T-helper 17 cell (primary cell): ENCODE results near the gene ZSWIM5. TPM values are rescaled to one million over a fixed set of nuclear protein-coding genes. Genes with fewer than 3 reads are reported as not detected.
A peak's percentile ranks its signal among the peaks of the same experiment; 100 is the strongest.
"Not testable (repeated sequence)": the region's sequence is repeated elsewhere in the genome, so short reads cannot be mapped to it uniquely, and the experiment has no call there.

Source experiments
- ATAC-seq: fragments of 150-1000 bp; cut with Tn5 transposase; 2 replicates; pipeline ENCODE4 v1.10.0; 2021; ENCODE audit warnings: mild to moderate bottlenecking, moderate library complexity
- DNase-seq, 3 donors: peaks; one replicate each; pipeline versions ENCODE4 v3.0.0 to v3.0.0-alpha.2; 2020 to 2021
- H3K9me3 ChIP-seq: one replicate; pipeline ENCODE4 v1.7.0; 2013; ENCODE audit warnings: low read length, mild to moderate bottlenecking; ENCODE audit not compliant: control insufficient read depth, poor library complexity, severe bottlenecking
- H3K27ac Mint-ChIP-seq: one replicate; pipeline ENCODE4 v1.8.0; 2022; ENCODE audit warnings: mild to moderate bottlenecking, moderate library complexity, mixed read lengths
- H3K27me3 Mint-ChIP-seq: one replicate; pipeline ENCODE4 v1.8.0; 2022; ENCODE audit warnings: mixed read lengths
- H3K36me3 Mint-ChIP-seq: one replicate; pipeline ENCODE4 v1.8.0; 2022; ENCODE audit warnings: low read depth, mixed read lengths
- H3K4me1 Mint-ChIP-seq: one replicate; pipeline ENCODE4 v1.8.0; 2022; ENCODE audit warnings: mild to moderate bottlenecking, mixed read lengths
- H3K4me3 Mint-ChIP-seq: one replicate; pipeline ENCODE4 v1.8.0; 2022; ENCODE audit warnings: mild to moderate bottlenecking, moderate library complexity, mixed read lengths
- total RNA-seq, 4 donors: library from RNA in 2 of 4; stranded (reverse) in 2 of 4; gene quantifications; one replicate each; pipeline ENCODE4 v1.2.3 and lab custom pipeline; 2022 to 2026

ZSWIM5 gene
- total RNA-seq, 2 donors from 2014 or later, result 1.6 to 2.1 TPM

- no peak for ATAC-seq
- no peaks in the 10 kb centered on the region for H3K9me3 ChIP-seq
- no peak overlapping the region for H3K27ac Mint-ChIP-seq
- no peaks in the 10 kb centered on the region for H3K27me3 Mint-ChIP-seq
- H3K36me3 Mint-ChIP-seq, result peaks cover 2% of the 10 kb centered on the region
- H3K4me1 Mint-ChIP-seq, result no peaks in the 10 kb centered on the region
- no peak overlapping the region for H3K4me3 Mint-ChIP-seq
- DNase-seq, result no peak
Measured at GRCh38 chr1:45152126-45152525, 54.3 kb downstream of the ZSWIM5 start.

- DNase-seq (no peak), ATAC-seq (no peak)
- H3K9me3 ChIP-seq, result no peaks in the 10 kb centered on the region
- Mint-ChIP-seq H3K4me3 (no peak overlapping the region), H3K36me3 (peaks cover 2% of the 10 kb centered on the region), H3K27me3 (no peaks in the 10 kb centered on the region), H3K4me1 (peaks cover 7% of the 10 kb centered on the region), H3K27ac (no peak overlapping the region)
Measured at GRCh38 chr1:45148209-45148825, 58.1 kb downstream of the ZSWIM5 start.

GRCh38 chr1:45146833-45147232 lies 59.6 kb downstream of the ZSWIM5 start:
- H3K9me3 ChIP-seq, result no peaks in the 10 kb centered on the region
- ATAC-seq (no peak), DNase-seq (no peak)
- Mint-ChIP-seq H3K27ac (no peak overlapping the region), H3K36me3 (peaks cover 2% of the 10 kb centered on the region), H3K27me3 (no peaks in the 10 kb centered on the region), H3K4me3 (no peak overlapping the region), H3K4me1 (peaks cover 7% of the 10 kb centered on the region)

- peaks cover 7% of the 10 kb centered on the region for H3K27me3 Mint-ChIP-seq
- H3K4me1 Mint-ChIP-seq, result peaks cover 8% of the 10 kb centered on the region
- no peaks in the 10 kb centered on the region for H3K9me3 ChIP-seq
- H3K27ac Mint-ChIP-seq, result no peak overlapping the region
- ATAC-seq (no peak), DNase-seq (no peak)
- H3K4me3 Mint-ChIP-seq, result no peak overlapping the region
- no peaks in the 10 kb centered on the region for H3K36me3 Mint-ChIP-seq
Measured at GRCh38 chr1:45141247-45142003, 65.0 kb downstream of the ZSWIM5 start.

GRCh38 chr1:45136984-45137383 lies 69.4 kb downstream of the ZSWIM5 start:
- ATAC-seq (no peak), DNase-seq (no peak)
- H3K36me3 Mint-ChIP-seq, result no peaks in the 10 kb centered on the region
- no peak overlapping the region for H3K27ac Mint-ChIP-seq
- peaks cover 7% of the 10 kb centered on the region for H3K27me3 Mint-ChIP-seq
- no peaks in the 10 kb centered on the region for H3K9me3 ChIP-seq
- H3K4me3 Mint-ChIP-seq, result no peak overlapping the region
- peaks cover 5% of the 10 kb centered on the region for H3K4me1 Mint-ChIP-seq

GRCh38 chr1:45135316-45135715 lies 71.1 kb downstream of the ZSWIM5 start:
- Mint-ChIP-seq H3K27ac (no peak overlapping the region), H3K27me3 (peaks cover 4% of the 10 kb centered on the region), H3K4me3 (no peak overlapping the region), H3K36me3 (no peaks in the 10 kb centered on the region), H3K4me1 (peaks cover 5% of the 10 kb centered on the region)
- no peaks in the 10 kb centered on the region for H3K9me3 ChIP-seq
- DNase-seq, result no peak
- ATAC-seq, result no peak

GRCh38 chr1:45134461-45134873 lies 71.9 kb downstream of the ZSWIM5 start:
- H3K4me1 Mint-ChIP-seq, result peaks cover 5% of the 10 kb centered on the region
- DNase-seq (no peak), ATAC-seq (no peak)
- no peak overlapping the region for H3K27ac Mint-ChIP-seq
- no peaks in the 10 kb centered on the region for H3K9me3 ChIP-seq
- no peaks in the 10 kb centered on the region for H3K36me3 Mint-ChIP-seq
- H3K27me3 Mint-ChIP-seq, result no peaks in the 10 kb centered on the region
- no peak overlapping the region for H3K4me3 Mint-ChIP-seq

- H3K9me3 ChIP-seq, H3K4me3 Mint-ChIP-seq, H3K4me1 Mint-ChIP-seq, DNase-seq, H3K27me3 Mint-ChIP-seq, H3K36me3 Mint-ChIP-seq, H3K27ac Mint-ChIP-seq, ATAC-seq: not testable (repeated sequence)
Measured at GRCh38 chr1:45132719-45133118, 73.7 kb downstream of the ZSWIM5 start.

GRCh38 chr1:45123358-45123757 lies 83.0 kb downstream of the ZSWIM5 start:
- DNase-seq (no peak), ATAC-seq (no peak)
- Mint-ChIP-seq H3K36me3 (peaks cover 2% of the 10 kb centered on the region), H3K4me1 (peaks cover 13% of the 10 kb centered on the region), H3K4me3 (no peak overlapping the region), H3K27ac (no peak overlapping the region), H3K27me3 (no peaks in the 10 kb centered on the region)
- no peaks in the 10 kb centered on the region for H3K9me3 ChIP-seq

- no peak overlapping the region for H3K4me3 Mint-ChIP-seq
- peaks cover 17% of the 10 kb centered on the region for H3K4me1 Mint-ChIP-seq
- no peaks in the 10 kb centered on the region for H3K27me3 Mint-ChIP-seq
- DNase-seq (no peak), ATAC-seq (no peak)
- H3K9me3 ChIP-seq, result no peaks in the 10 kb centered on the region
- H3K36me3 Mint-ChIP-seq, result peaks cover 3% of the 10 kb centered on the region
- no peak overlapping the region for H3K27ac Mint-ChIP-seq
Measured at GRCh38 chr1:45122724-45123123, 83.7 kb downstream of the ZSWIM5 start.

GRCh38 chr1:45117766-45118165 lies 88.6 kb downstream of the ZSWIM5 start:
- no peak for ATAC-seq
- Mint-ChIP-seq H3K27ac (peak overlapping the region; percentile 90), H3K4me1 (peaks cover 37% of the 10 kb centered on the region), H3K27me3 (no peaks in the 10 kb centered on the region), H3K4me3 (peak overlapping the region; percentile 65), H3K36me3 (peaks cover 5% of the 10 kb centered on the region)
- DNase-seq, result no peak
- no peaks in the 10 kb centered on the region for H3K9me3 ChIP-seq

GRCh38 chr1:45116820-45117219 lies 89.6 kb downstream of the ZSWIM5 start:
- ATAC-seq (no peak), DNase-seq (no peak)
- Mint-ChIP-seq H3K36me3 (peaks cover 5% of the 10 kb centered on the region), H3K4me3 (peak overlapping the region; percentile 83), H3K27ac (peak overlapping the region; percentile 90), H3K4me1 (peaks cover 37% of the 10 kb centered on the region), H3K27me3 (no peaks in the 10 kb centered on the region)
- no peaks in the 10 kb centered on the region for H3K9me3 ChIP-seq

- ATAC-seq, result peak; percentile 71
- Mint-ChIP-seq H3K4me3 (peak overlapping the region; percentile 83), H3K36me3 (peaks cover 4% of the 10 kb centered on the region), H3K27ac (peak overlapping the region; percentile 90), H3K4me1 (peaks cover 35% of the 10 kb centered on the region), H3K27me3 (no peaks in the 10 kb centered on the region)
- DNase-seq, result no peak
- no peaks in the 10 kb centered on the region for H3K9me3 ChIP-seq
Measured at GRCh38 chr1:45116340-45116739, 90.1 kb downstream of the ZSWIM5 start.

- not testable (repeated sequence) for H3K27ac Mint-ChIP-seq, DNase-seq, H3K36me3 Mint-ChIP-seq, ATAC-seq, H3K27me3 Mint-ChIP-seq, H3K4me3 Mint-ChIP-seq, H3K9me3 ChIP-seq
- H3K4me1 Mint-ChIP-seq, result peaks cover 28% of the 10 kb centered on the region
Measured at GRCh38 chr1:45115198-45115597, 91.2 kb downstream of the ZSWIM5 start.
